Caki2 (cell line): Measurements from ENCODE around the gene OR2H1. TPM values are rescaled to one million over a fixed set of nuclear protein-coding genes. Genes with fewer than 3 reads are reported as not detected.
"Not testable (repeated sequence)": the region's sequence is repeated elsewhere in the genome, so short reads cannot be mapped to it uniquely, and the experiment has no call there.

Experiments
- DNase-seq: peaks from one replicate; pipeline ENCODE4 v3.0.0-alpha.2; 2015; ENCODE audit warnings: low read depth
- in situ Hi-C: cut with HindIII; loops from 2 replicates; pipeline ENCODE4 v1.10.0; 2016; ENCODE audit warnings: low sequenced_read_pairs, low pct_unique_long_range_greater_than_20kb, mixed read lengths
- total RNA-seq: library from RNA; depleted of rRNA; stranded (reverse); fragments of >200 nt; shearing (Covaris generic); gene quantifications from 2 replicates; pipeline ENCODE4 v1.2.3, GENCODE V29; 2014; ENCODE audit warnings: low replicate concordance; rRNA removed

Gene OR2H1
- total RNA-seq, result not detected in 2 replicates

GRCh38 chr6:29456971-29457370 is at the start of gene OR2H1, which contains the start of gene OR11A1:
Gene OR2H1 (plus strand): TSS chr6:29457155. CDS start chr6:29461770, 4,615 bp downstream.
Gene OR11A1 (minus strand): TSS chr6:29457071. CDS start chr6:29427641, 29,430 bp downstream.
- in situ Hi-C loops, result no loop called here
- DNase-seq, result no peak

GRCh38 chr6:29414588-29414987 is 42.4 kb upstream of the OR2H1 start, which contains the start of gene OR12D1:
Gene OR12D1 (plus strand): TSS chr6:29414928.
- DNase-seq, result peak; percentile 33
- in situ Hi-C loops, result no loop called here

GRCh38 chr6:29419516-29419915 is 37.4 kb upstream of the OR2H1 start:
- peak; percentile 52 for DNase-seq
- in situ Hi-C loops, result no loop called here

- in situ Hi-C loops, result no loop called here
- DNase-seq, result no peak
Observed at GRCh38 chr6:29424168-29424567, 32.8 kb upstream of the OR2H1 start.

GRCh38 chr6:29424575-29424974 is 32.4 kb upstream of the OR2H1 start:
- no peak for DNase-seq
- in situ Hi-C loops, result no loop called here

- in situ Hi-C loops, result no loop called here
Observed at GRCh38 chr6:29425075-29425474, 31.9 kb upstream of the OR2H1 start.

GRCh38 chr6:29426654-29427053 is 30.3 kb upstream of the OR2H1 start:
- DNase-seq, result no peak
- in situ Hi-C loops, result no loop called here

More at GRCh38 chr6:29425075-29425474, 31.9 kb upstream of the OR2H1 start:
- DNase-seq, result no peak

- in situ Hi-C loops, result not testable (repeated sequence)
Observed at GRCh38 chr6:29436730-29437129, 20.2 kb upstream of the OR2H1 start.

GRCh38 chr6:29439006-29439405 is 17.9 kb upstream of the OR2H1 start, which contains the start of gene OR10C1:
Gene OR10C1 (plus strand): TSS chr6:29439306. CDS start chr6:29440016, 710 bp downstream.
- in situ Hi-C loops, result no loop called here
- no peak for DNase-seq

More at GRCh38 chr6:29436730-29437129, 20.2 kb upstream of the OR2H1 start:
- DNase-seq, result not testable (repeated sequence)

GRCh38 chr6:29442719-29443118 is 14.2 kb upstream of the OR2H1 start:
- in situ Hi-C loops, result no loop called here
- no peak for DNase-seq

GRCh38 chr6:29444031-29444430 is 12.9 kb upstream of the OR2H1 start:
- in situ Hi-C loops, DNase-seq: not testable (repeated sequence)

GRCh38 chr6:29447670-29448069 is 9.3 kb upstream of the OR2H1 start:
- in situ Hi-C loops, result no loop called here
- no peak for DNase-seq

GRCh38 chr6:29451471-29452193 is 5.3 kb upstream of the OR2H1 start:
- in situ Hi-C loops, result no loop called here
- DNase-seq, result no peak

GRCh38 chr6:29461021-29461814 is 4.3 kb downstream of the OR2H1 start:
- DNase-seq, result no peak
- in situ Hi-C loops, result no loop called here

- DNase-seq, result no peak
- in situ Hi-C loops, result no loop called here
Observed at GRCh38 chr6:29462022-29462421, 5.1 kb downstream of the OR2H1 start.

- in situ Hi-C loops, result no loop called here
- no peak for DNase-seq
Observed at GRCh38 chr6:29465279-29465678, 8.3 kb downstream of the OR2H1 start.

- no peak for DNase-seq
- in situ Hi-C loops, result no loop called here
Observed at GRCh38 chr6:29465801-29466200, 8.8 kb downstream of the OR2H1 start.

- in situ Hi-C loops, result no loop called here
Observed at GRCh38 chr6:29466241-29466640, 9.3 kb downstream of the OR2H1 start.

GRCh38 chr6:29474996-29475395 is 18.0 kb downstream of the OR2H1 start:
- in situ Hi-C loops, result no loop called here
- DNase-seq, result no peak

More at GRCh38 chr6:29466241-29466640, 9.3 kb downstream of the OR2H1 start:
- DNase-seq, result no peak
